WI38 (cell line): Measurements from ENCODE around the gene C13orf46.

Experiments
- H3K4me3 ChIP-seq: 2 replicates; pipeline ENCODE4 v1.5.1; 2011; ENCODE audit warnings: low read depth, mild to moderate bottlenecking, control low read depth, low read length
- CTCF ChIP-seq: IDR thresholded peaks from 2 replicates; pipeline ENCODE4 v1.5.1; 2012; ENCODE audit warnings: low read depth, mild to moderate bottlenecking, control low read depth, low read length

Gene C13orf46

GRCh38 chr13:113979791-113980471 lies 6.1 kb upstream of the C13orf46 start:
- TF ChIP-seq CTCF = no peak
- H3K4me3 ChIP-seq = no peak overlapping the region

- TF ChIP-seq CTCF = no peak
- H3K4me3 ChIP-seq = no peak overlapping the region
Measured at GRCh38 chr13:113978741-113979481, 5.0 kb upstream of the C13orf46 start.

GRCh38 chr13:113977976-113978375 lies 4.1 kb upstream of the C13orf46 start:
- TF ChIP-seq CTCF = no peak

GRCh38 chr13:113976711-113977684 lies 3.1 kb upstream of the C13orf46 start:
- H3K4me3 ChIP-seq = no peak overlapping the region
- TF ChIP-seq CTCF = no peak

More at GRCh38 chr13:113977976-113978375, 4.1 kb upstream of the C13orf46 start:
- no peak overlapping the region for H3K4me3 ChIP-seq

- no peak overlapping the region for H3K4me3 ChIP-seq
- TF ChIP-seq CTCF = no peak
Measured at GRCh38 chr13:113975416-113975815, 1.5 kb upstream of the C13orf46 start.

GRCh38 chr13:113974304-113975281 lies 717 bp upstream of the C13orf46 start:
- no peak for TF ChIP-seq CTCF
- no peak overlapping the region for H3K4me3 ChIP-seq
